22Rv1 (cell line): ENCODE results near the gene COL27A1.

Source experiments
- CTCF ChIP-seq: fragments of 450-650 bp; IDR thresholded peaks from 2 replicates; pipeline ENCODE4 v1.5.1; 2017; ENCODE audit warnings: mild to moderate bottlenecking
- ZFX ChIP-seq: fragments of 450-650 bp; IDR thresholded peaks from 2 replicates; pipeline ENCODE4 v1.6.1; 2017; ENCODE audit warnings: antibody characterized with exemption, borderline replicate concordance

DNA sequence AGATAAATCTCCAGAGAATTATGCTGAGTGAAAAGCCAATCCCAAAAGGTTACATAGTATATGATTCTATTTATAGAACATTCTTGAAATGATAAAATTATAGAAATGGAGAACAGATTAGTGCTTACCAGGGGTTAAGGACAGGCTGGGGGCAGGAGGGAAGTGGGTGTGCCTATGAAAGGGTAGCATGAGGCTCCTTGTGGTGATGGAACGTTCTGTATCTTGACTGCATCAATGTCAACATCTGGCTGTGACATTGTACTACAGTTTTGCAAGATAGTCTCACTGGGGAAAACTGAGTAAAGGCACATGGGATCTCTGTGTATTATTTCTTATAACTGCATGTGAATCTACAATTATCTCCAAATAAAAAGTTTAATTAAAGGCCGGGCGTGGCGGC is 196.6 kb downstream of the COL27A1 start:
- TF ChIP-seq CTCF = no peak
- TF ChIP-seq ZFX = no peak
